Epidermal melanocyte (primary cell): Measurements from ENCODE around the gene LRRC4C.

Experiments
- DNase-seq: peaks from one replicate; pipeline ENCODE4 v3.0.0; 2011; ENCODE audit warnings: low spot score; ENCODE audit not compliant: insufficient read length

LRRC4C gene

DNA sequence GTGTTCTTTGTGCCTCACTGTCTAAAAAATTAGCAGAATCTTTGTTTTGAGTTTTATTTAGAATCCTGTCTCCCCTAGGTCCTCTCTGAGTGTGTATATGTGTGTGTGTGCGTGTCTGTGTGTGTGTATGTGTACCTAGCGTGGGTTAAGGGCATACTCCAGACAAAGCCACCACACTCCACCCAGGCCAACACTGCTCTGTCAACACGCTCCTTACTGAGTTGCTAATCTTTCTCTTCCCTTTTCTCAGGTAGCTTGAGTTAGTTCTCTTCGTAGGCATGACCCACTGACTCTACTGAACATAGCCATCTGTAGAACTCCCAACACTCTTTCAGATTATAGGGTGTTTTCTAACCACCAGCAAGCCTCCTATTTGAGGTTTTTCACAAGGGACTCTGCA lies 131.1 kb downstream of the LRRC4C start:
- DNase-seq, result no peak

DNA sequence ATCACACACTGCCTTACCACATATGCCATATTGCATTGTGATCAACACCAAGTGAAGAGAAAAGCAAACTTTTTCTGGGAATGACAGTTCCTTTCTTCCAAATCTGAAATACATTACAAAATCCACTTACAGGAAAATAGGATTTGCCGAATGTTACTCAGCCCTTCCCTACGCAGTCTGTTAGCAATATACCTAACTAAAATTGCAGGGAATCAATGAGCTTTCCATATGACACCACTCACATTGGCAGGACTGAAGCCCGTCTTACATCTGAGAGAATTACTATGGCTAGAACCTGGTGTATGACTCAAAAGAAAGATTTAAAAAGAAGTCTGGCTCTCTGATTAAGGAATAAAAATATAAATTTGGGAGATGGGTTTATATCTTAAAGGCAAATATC lies 136.0 kb downstream of the LRRC4C start:
- no peak for DNase-seq

DNA sequence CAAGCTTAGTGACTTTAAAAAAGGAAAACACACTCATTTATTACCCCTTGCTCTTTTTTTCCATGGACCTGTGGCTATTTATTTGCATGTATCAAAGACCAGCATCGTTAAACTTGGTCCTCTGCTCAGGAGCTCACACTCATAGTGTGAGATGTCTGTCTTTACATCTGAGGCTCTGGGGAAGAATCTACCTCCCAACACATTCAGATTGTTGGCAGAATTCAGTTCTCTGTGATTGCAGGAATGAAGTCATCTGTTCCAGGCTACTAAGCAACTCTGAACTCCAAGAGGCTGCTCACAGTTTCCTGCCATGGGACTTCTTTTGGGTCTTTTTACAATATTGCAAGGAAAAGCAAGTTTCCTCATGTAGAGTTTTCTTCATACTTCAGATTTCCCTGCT lies 138.8 kb downstream of the LRRC4C start:
- DNase-seq, result no peak

DNA sequence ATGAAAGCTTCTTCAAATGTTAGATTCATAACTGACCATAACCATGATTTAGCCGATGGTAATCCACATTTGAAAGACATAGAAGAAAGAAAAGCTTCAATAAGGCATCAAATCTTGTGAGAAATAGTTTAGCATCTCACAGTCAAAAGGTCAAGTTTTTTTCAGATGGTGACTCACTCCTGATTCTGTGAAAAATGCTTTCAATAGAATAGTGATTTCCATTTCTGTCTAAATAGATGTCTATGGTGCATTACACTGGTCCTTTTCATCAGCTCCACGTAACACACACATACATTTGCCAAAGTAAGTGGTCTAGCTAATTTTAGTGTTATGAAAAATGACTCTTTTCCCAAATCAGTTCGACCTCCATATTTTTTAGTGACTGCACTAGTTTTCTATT lies 139.2 kb downstream of the LRRC4C start:
- DNase-seq, result no peak

DNA sequence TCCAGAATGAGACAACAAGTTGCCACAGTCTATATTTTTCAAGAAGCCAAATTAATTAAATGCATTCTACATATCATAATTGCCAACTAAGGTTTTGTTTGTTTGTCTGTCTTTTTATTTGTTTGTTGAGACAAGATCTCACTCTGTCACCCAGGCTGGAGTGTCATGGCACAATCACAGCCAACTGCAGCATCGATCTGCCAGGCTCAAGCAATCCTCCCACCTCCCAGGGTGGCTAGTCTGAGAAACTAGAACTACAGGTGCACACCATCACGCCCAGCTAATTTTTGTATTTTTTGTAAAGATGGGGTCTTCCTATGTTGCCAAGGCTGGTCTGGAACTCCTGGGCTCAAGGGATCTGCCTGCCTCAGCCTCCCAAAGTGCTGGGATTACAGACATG lies 140.0 kb downstream of the LRRC4C start:
- DNase-seq, result no peak

DNA sequence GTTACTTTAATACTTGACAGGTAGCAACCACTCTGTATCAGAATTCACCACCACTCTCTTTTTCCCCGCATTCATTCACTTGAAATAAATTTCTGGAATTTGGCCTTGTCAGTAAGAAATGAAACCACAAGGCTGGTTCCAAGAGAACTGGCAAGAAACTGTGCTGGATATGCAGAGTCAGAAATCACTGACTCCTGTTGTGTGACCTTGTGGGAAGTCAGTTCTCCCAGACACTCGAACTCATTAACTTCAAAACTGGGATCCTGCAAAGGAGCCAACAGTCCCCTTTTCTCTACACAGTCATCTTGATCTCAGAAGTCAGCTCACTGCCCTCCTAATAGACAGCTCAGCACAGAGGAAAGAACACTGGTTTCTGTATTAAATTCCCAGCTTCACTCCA lies 142.7 kb downstream of the LRRC4C start:
- DNase-seq, result no peak

DNA sequence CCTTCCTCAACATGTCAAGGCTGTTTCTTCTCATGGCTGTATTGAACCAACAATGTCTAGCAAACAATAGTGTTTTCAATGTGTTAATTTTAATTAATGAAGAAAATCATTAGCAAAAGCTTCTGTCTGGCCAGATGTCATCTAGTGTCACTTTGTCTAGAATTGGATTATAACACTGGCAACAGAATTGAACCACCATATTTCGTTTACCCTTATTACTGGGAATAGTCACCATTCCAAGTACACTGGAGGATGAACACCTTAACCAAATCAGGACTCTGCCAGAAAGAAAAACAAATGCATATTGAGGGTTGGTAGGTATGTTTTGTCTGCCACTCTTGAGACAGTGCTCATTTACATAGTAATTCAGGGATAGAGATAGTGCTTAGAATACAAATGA lies 146.2 kb downstream of the LRRC4C start:
- no peak for DNase-seq

DNA sequence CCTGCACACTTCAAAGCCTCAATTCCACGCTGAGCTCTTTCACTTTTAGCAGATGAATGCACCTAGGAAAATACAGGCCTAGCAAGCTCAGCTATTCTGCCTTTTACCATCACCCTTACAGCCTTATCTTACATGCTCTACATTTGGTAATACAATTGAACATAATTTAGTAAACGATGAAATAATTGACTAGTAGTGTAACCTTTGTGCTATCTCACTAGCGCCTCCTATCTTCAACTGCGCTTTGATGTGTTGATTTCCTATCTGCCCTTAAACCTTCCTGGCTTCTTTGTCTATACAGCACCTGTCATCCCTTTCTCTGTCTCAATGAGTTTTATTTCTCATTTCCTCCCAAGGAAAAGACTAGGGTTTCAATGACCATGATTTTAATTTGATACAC lies 149.7 kb downstream of the LRRC4C start:
- no peak for DNase-seq

DNA sequence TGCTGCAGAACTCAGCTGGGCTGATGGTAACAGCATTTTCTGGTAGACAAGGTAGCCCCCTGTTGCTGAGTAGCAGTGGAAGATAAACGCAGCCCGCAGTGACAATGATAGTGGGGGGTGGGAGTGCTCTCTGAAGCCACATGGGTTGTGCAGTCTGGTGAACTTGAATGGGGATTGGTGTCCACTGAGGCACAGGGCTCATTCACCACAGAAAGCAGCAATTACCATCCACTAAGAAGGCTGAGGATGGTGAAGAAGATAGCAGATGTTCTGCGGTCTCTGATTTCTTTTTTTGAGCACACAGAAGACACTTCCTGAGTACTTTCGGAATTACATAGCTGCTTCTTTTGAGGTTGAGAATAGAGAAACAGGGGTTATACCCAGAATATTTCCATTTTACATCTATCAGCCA lies 150.3 kb downstream of the LRRC4C start:
- DNase-seq, result no peak

DNA sequence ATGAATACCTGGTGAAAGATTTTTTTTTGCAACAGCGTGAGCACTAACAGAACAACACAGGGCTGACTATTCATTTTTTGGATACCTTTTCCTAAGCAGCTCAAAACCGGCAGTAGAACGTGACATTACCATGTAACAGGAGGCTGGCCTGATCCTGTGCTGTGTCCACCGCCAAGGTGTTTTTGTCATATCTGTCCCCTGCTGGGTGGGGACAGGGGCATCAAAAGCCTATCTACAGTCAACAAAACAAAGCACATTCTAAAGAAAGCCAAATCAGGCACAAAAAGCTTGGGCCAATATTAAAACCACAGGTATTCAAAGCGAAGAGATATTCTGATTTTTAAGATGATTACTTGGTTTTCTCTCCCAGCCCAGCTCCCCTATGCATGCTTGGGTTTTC lies 151.2 kb downstream of the LRRC4C start:
- no peak for DNase-seq

DNA sequence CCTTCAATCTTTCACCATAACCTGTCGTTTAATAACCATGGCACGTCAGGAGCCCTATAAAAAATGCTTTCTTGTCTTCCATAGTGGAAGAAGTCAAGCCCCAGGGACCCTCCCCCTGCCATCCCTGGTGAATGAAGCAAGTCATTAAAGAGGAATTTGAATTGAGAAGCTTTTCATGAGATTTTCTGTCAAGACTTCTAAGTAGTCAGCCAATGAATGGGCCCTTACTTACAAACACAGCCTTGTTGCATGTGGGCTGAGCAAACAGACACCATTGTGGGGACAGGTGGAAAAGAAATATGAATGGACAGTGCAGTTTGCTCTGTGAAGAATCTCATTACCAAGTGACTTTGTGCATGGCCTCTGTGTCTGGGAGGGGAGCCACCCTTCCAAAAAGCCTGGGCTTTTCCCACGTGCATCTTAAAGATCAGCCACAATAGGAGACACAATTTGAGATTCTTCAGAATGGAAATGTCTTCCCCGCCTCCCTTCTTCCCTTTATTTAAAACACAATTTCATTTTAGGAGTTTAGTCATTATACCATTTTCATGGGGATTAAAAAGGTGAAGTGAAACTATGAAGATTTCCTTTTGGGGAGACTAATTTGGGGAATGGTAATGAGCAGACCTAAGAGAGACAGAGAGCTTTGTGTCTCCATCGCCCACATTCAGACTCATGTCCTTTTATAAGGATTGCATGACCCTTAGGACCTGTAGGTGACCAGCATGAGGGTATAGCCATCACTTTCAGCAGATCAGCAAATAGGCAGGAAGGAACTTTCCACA lies 152.0 kb downstream of the LRRC4C start:
- no peak for DNase-seq

DNA sequence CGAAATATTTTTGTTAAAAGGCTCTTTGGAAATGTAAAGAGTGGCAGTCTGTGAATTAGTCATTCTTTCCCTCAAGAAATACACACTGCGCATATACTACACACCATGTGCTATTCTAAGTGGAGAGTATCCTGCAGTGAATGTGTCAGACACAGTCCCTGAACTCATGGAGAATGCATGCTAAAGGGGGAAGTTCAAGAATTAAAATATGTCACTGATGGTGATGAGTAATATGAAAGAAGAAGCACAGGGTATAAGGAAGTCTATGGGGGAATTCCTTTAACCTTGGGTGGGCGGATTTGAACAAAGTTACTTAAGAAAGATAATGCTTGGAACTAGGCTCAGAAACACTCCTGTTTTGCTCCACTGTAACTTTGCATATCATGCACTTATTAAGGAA lies 153.0 kb downstream of the LRRC4C start:
- no peak for DNase-seq

DNA sequence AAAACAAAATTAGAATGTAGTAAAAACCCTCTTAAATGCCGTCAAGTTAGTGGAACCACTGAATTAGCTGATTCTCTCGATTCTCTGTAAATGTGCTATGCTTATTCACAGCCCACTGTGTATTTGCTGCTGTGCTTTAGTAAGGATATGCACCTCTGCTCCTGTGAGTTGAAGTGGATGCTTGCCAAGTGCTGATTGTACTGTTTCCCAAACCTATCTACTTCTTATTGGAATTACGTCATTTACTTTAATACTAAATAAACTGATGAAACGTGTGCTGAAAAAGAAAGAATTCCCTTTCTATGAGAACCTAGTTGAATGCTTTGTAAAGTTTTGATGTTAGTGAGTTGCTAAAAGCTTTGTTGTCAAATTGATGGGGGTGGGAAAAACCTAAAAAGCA lies 158.4 kb downstream of the LRRC4C start:
- DNase-seq, result no peak

DNA sequence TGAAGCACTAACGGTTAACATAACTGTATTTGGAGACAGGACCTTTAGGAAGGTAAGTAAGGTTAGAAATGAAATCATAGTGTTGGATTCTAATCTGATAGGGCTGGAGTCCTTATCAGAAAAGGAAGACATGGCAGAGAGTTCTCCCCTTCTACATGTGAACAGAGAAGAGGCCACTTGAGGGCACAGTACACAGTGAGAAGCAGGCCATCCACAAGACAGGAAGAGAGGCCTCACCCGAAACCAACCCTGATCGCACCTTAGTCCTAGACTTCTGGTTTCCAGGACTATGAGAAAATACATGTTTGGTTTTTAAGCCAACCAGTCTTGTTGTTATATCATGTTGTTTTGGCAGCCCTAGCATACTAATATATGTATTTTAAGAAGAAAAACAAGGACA lies 170.0 kb downstream of the LRRC4C start:
- DNase-seq, result no peak

DNA sequence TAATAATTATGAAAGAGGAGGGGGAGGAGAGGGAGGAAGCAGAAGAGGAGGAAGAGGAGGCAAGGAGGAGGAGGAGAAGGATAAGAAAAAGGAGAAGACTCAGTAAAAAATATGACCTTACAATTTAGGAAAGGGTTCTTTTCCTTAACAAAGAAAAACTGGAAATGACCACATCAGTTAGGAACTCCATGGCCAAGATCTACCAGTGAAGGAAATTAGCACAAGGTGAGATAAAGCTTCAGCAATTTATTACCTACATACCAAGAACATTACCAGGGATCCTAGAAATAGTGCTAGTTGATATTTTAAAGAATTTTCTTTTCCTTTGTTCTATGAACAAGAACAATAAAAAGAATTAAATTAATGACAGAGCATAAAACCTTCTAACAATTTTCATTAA lies 172.7 kb downstream of the LRRC4C start:
- DNase-seq, result no peak

DNA sequence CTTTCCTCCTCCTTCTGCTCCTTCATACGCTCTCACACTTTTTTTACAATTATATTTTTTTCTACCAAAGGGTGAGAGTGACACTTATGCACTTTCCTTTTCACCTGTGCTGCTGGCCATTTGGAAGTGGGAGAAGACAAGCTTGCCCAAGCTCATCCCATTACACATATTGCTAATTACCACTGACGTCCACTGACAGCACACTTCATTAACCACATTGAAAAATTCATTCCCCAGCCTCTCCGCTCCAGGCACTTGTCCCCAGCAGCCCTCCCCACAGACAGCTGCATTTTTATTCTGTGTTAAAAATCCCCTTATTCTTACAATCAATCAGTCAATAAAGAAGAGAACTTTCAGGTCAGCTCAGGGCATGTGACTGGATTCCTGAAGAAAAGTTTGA lies 175.1 kb downstream of the LRRC4C start:
- DNase-seq, result no peak

DNA sequence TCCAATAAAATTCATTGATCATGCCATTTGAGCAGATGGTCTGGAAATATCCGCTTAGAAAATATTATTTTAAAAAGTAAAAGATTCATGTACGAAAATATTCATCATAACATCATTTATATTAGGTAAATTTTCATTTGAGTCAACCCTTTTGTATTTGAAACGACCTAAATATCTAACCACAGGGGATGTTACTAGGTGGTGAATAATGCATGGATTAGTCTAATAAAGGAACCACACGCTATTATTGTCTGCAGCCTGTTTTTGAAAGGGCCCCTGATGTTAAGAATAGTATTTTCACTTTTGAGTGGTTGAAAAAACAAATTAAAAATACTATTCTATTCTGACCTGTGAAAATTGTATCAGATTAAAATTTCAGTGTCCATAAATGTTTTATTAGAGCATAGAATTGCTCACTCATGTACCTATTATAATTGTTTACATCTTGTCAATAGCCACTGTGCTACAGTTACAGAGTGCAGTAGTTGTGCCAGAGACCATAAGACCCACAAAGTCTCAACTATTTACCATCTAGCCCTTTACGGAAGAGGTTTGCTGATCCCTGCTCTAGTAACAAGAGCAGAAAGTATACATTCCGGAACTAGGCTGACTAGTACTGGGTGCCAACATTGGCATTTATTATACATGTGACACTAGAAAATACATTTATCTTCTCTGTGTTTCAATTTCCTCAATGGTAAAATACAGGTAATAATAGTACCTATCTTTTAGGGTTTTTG lies 176.1 kb downstream of the LRRC4C start:
- no peak for DNase-seq

DNA sequence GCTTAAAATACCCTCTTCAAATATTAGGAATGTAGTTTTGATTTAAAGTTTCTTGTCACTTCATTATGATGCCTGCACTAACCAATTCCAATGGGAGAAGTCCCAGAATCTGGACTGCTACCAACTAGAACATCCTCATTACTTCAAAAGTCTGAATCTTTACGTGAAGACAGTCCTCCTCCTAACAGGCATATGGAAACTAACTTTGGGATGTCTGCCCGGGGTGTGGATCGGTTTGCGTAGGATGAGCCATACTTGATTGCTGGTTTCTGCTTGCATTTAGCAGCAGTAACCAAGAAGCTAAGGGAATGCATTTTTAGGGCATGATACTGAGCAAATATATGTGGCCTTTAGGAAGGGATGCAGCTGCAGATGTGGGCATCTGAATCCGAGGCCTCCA lies 177.1 kb downstream of the LRRC4C start:
- no peak for DNase-seq

DNA sequence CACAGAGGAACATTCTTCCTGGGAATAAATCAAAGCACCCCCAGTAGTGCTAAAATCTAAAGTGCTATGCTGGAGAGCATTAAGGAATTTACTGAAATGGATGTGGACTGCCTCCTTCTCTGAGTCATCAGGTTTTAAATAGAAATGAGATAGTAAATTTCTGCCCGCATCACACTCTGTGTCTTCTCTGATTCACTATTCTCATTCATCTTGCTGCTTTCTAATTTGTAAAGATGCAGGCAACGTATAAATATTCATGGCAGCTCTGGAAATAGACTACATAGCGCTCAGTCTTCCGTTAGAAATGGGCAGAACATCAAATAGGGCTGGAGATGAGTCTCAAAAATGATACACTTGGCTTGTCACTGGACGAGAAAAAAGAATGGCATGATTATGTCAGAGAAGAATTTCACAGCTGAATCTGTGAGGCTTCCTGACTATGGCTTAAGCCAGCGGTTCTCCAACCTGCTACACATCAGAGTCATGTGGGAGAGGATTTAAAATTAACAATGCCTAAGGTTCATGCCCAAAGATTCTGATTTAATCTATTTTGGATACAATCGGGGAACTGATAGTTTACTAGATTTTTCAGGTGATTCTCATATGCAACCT lies 178.2 kb downstream of the LRRC4C start:
- no peak for DNase-seq

DNA sequence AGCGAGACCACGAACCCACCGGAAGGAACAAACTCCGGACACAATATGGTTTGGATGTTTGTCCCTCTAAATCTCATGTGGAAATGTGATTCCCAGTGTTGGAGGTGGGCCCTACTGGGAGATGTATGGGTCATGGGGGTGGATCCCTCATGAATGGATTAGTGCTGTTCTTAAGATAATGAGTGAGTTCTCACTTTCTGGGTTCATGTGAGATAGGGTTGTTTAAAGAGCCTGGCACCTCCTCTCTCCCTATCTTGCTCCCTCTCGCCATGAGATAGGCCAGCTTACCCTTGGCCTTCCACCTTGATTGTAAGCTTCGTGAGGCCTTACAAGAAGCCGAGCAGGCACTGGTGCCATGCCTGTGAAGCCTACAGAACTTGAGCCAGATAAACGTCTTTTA lies 184.6 kb downstream of the LRRC4C start:
- no peak for DNase-seq

DNA sequence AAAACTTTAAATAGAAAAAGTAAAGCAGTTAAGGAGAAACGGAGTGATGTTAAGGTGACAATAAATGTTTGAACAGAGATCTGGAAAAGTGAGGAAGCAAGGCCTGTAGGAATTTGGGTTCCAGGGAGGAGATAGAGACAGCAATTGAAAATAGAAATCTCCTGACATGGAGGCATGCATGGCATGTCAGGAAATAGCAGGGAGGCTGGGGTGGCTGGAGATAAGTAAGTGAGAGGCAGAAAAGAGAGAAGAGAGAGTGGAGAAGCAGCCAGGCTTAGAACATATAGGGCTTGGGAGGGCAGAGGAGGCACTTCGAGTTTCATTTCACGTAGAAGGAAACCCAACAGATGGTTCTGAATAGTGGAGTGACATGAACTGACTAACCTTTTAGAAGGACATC lies 185.5 kb downstream of the LRRC4C start:
- DNase-seq, result no peak

DNA sequence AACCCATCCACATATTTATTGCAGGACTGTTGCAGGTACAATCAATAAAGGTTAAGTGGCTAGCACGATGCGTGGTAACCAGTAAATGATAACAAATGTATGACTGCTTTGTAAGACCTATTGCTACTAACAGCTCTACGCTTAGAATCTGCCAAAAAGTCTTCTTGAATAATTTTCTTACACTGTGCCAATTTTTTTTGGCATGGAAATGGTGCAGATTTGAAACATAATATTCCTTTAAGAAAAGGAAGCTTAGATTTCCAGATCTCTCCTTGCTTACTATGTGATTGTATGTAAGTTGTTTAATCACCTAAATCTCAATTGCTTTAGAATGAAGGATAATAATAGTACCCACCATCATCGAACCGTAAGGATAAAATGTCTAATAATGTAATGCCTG lies 192.0 kb downstream of the LRRC4C start:
- no peak for DNase-seq

DNA sequence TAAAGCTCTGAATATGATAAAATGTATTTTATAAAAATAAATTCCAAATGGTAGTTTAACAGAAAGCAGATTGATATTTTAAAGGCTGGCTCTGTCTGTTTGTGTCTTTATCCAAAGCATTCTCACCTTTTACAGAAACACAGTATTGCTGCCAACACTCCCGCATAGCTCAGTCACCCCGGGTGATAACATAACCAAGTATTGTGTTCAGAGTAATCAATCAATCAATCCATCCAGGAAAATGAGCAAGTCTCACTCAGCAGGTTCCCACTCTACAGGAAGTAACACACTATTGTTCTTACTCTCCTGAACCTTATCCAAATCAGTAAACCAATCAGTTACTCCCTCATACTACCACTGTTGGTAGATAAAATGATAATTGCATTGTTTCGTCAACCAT lies 203.4 kb downstream of the LRRC4C start:
- DNase-seq, result no peak
